Kidney glomerular epithelial cell (primary cell): ENCODE measurements around the gene NFIX.

Source experiments
- DNase-seq: peaks from one replicate; lab custom pipeline; 2025; lab: John Stamatoyannopoulos, UW

Gene NFIX

DNA sequence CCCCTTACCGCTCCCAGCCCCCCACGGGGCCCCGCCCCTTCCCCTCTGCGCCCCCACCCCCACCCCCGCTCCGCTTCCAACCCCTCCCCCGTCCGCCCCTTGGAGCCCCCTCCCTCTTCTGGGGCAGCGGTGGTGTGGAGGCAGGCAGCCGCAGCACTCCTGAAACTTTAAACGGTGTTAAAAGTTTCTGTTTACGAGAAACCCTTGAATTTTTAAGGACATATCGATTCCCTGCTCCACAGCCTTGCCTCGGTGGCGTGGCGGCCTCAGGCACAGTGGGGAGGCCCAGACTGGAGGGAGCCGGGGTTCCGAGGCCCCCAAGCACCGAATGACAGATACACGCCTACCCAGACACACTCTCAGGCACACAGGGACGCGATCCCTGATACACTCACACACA, 4.8 kb upstream of the NFIX start:
- DNase-seq, result no peak

DNA sequence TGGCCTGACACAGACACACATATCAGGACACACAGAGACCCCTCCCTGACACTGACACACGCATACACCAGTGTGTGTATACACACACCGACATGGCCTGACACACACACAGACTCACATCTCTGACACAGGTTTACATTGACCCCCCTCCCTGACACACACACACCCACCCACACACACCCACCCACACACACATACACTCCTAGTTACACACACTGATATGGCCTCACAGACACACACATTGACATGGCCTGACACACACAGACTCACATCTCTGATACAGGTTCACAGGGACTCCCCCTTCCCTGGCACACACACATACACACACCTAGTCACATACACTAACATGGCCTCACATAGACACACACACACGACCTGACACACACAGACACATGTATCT, 4.4 kb upstream of the NFIX start:
- no peak for DNase-seq

DNA sequence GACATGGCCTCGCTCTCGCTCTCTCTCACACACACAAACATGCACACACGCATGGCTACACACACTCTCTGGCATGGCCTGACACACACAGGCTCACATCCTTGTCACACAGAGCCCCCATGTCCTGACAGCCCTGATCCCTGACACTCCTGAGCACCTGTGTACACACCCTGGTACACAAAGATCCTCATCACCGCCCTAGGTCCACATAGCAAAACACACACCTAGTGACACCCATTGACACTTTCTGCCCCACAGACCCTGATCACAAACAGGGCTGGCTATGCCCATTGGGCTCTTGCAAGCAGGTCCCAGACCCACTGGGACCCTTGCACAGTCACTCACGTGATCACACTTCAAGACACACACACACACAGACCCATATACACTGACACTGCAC, 4.0 kb upstream of the NFIX start:
- no peak for DNase-seq

DNA sequence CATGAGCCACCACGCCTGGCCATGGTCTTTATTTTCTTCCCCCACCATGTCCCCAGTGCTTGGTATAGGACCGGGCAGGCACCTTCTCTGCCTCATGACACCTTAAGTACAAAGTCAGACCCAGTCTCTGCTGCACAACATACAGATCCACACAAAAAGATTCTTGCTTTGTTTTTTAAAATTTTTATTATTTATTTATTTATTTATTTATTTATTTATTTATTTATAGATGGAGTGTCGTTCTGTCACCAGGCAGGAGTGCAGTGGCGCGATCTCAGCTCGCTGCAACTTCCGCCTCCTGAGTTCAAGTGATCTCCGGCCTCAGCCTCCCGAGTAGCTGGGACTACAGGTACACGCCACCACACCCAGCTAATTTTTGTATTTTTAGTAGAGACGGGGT, 2.5 kb upstream of the NFIX start:
- DNase-seq, result no peak

DNA sequence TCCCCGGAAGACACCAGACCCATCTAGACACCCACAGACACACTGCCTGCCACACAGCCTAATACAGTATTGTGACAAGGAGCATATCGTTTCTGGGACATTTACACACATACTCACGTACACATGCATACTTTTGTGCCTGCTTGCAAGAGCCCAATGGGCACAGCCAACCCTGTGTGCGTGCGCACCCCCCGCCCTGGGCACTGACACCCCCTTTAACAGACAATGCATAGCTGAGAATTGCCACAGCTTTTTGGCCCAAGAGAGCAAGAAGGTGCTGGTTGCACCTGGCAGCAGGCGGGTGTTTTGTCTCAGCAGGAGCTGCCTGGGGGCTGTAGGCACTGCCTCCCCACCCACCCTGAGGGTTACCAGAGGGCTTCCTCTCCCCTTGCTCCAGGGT, 1.7 kb upstream of the NFIX start:
- DNase-seq, result no peak

DNA sequence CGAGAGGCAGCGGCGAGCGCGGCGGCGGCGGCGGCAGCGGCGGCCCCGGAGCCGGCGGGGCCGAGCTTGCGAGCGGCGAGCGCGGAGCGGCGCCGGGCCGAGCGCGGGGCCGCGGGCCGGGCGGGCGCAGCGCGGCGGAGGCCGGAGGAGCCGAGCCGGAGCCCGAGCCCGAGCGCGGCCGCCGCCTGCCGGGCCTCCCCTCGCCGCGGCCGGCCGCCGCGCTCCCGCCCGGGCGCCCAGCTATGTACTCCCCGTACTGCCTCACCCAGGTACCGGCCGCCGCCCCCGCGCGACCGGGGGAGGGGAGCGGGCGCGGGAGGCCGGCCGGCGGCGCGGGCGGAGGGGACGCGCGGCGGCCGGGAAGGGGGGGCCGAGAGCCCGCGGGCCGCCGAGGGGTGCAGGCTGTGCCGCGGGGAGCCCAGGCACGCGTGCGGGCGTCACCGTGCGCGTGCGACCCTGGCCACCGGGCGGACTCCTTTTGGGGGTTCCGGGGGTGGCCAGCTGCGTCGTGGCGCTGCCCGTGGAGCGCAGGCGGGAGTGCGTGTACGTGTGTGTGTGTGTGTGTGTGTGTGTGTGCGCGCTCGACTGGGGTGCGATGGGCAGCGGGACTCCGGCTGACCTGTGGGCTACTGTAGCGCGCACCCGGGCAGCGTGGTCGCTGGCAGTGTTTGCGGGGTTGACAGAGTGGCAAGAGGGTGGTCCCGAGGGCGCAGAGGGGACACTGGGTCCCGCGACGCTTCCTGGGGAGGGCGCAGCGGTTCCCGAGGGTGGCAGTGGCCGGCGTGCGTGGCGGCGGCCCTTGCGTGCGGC, 526 bp downstream of the NFIX start:
- no peak for DNase-seq

DNA sequence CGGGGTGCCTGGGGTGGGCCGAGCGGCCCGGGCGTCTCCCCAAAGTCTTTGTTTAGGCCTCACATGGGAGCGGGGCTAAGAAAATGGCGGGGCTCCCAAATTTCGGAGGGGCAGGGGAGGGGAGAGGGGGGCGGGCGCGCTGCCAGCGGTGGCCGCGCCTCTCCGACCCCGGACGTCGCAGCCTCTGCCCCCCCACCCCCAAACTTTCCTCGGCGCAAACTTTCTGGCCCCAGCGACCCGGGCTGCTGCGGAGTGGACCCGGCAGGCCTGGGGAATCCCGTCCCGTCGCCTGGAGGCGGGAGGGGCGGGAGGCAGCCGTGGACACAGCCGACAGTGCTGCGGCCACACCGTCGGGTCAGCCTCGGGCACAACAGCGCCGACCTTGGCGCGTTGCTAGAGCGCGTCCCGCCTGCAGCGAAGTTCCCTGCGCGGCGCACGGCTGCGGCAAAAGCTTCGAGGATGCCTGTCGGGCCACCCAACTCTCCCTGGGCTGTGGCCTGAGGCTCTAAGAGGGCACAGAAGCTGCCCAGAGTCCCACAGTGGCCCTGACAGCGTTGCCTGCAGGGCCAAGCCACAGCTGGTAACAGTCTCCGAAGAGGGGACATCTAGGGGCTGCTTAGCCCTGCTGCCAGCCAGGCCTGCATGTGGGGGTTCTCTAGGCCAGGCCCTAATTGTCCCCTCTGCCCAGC, 1.3 kb downstream of the NFIX start:
- no peak for DNase-seq

DNA sequence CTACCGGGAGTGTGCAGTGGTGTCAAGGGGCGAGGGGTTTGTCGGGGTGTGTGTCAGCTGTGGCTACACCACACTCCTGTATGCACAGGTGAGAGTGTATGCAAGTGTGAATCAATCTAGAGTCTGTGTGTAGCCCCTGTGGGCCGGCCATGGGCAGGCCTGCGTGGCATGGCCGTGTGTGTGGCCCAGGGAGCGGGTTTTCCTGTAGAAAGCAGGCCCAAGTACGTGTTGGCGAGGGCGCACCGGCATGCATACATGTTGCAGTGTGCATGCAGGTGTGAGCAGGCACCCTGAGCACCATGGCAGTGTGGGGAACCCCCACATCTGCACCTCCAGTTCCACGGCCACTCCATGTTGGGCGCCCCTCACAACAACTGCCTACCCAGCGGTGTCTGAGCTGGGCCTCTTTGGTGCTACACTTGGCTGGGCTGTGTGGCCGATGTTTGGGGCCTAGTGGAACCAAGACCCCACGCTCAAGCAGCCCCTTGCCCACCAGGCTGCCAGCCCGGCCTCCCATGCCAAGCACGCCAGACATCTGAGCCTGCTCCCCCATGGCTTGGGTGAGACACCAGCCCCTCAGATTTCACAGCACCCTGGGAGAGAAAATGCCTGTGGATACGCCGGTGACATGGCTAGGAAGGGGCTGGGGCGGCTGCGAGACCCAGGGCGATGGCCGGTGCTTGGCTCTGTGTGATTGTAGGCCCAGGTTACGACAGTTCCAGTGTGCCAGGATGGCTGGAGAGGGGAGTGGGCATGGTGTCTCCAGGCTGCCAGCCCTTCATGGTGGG, 2.1 kb downstream of the NFIX start:
- DNase-seq, result no peak

- no peak for DNase-seq
Observed at GRCh38 chr19:12997967-12998940, 3.0 kb downstream of the NFIX start.

DNA sequence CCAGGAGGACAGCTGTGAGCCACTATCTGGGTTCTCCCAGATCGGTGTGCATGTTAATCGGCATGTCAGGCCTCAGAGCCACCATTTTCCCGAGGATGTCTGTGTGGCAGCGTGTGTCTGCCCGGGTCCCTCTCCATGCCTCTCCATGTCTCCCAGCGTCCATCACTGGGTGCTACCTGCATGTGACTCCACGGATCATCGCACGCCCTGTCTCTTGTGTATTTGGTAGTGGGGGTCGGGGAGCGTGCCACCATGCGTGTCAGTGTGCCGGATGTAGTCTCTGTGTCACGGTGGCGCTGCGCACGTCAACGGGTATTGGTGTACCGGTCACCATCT, 5.9 kb downstream of the NFIX start:
- DNase-seq, result no peak

- DNase-seq, result no peak
Observed at GRCh38 chr19:13001502-13002165, 6.4 kb downstream of the NFIX start.

GRCh38 chr19:13002166-13002898, 7.1 kb downstream of the NFIX start:
- no peak for DNase-seq

- no peak for DNase-seq
Observed at GRCh38 chr19:13003081-13003480, 7.8 kb downstream of the NFIX start.

DNA sequence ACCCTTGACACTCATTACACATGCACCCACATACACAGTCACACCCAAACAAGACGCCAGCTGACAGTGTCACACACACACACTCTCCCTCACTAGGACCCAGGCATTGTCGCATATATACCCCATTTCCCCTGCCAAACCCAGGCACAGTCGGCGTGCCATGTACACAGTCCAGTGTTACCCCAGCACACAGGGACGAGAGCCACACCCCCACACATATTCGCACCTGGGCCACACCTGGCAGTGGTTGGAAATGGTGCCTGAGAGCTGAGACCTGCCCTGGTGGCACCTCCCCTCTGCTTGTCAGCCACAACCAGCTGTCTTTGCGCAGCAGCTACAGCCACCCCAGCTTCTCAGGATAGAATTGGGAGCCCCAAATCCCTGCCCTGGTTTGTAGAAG, 9.0 kb downstream of the NFIX start:
- no peak for DNase-seq

DNA sequence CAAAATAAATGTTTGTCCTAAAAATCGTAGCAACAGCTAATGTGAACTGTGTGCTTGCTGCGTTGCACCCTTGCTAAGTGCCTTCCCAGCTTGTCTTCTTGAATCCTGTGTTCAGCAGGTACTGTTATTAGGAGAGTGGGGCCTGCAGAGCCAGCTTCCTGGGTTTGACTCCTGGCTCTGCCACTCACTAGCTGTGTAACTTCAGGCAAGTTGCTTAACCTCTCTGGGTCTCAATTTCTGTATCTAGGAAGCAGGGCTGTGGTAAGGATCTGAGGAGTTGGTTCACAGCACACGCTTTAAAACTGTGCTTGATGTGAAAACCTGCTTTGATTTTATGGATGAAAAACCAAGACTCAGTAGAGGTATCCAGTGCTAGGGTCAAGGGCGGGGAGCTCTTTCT, 10.0 kb downstream of the NFIX start:
- no peak for DNase-seq

GRCh38 chr19:13005861-13006370, 10.6 kb downstream of the NFIX start:
- DNase-seq, result no peak

- no peak for DNase-seq
Observed at GRCh38 chr19:13006431-13007281, 11.4 kb downstream of the NFIX start.

GRCh38 chr19:13007292-13008045, 12.2 kb downstream of the NFIX start:
- no peak for DNase-seq
